GM21381 (cell line): ENCODE results near the gene ZMYND11.

ENCODE experiments used
- ATAC-seq: cut with Tn5 transposase; IDR thresholded peaks from one replicate; pipeline ENCODE4 v1.9.1; 2021; ENCODE audit warnings: mild to moderate bottlenecking, moderate library complexity; ENCODE audit not compliant: unreplicated experiment

Gene ZMYND11

GRCh38 chr10:135132-135600, at the start of gene ZMYND11:
Gene ZMYND11, plus strand, starts transcription at chr10:135455. Its CDS starts 44,558 bp downstream, at chr10:180013.
- peak; percentile 45 for ATAC-seq

DNA sequence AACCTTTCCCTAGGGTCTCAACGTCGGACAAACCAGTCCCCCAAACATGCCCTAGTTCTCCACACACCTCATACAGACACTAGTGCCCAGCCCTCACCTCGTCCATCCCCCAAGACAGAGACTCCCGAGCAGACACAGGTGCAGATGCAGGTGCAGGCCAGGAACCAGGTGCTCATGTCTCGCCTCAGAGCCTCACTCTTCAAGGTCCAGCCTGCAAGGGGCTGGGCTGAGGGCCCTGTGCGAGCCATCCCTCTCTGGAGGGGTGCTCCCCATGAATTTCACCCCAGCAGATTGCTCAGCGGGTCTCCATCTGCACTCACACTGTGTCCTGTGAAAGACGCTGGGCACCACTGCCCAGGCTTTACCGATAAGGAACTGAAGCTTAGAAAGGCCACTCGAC, 49.2 kb upstream of the ZMYND11 start:
- no peak for ATAC-seq

GRCh38 chr10:87177-88080, 47.8 kb upstream of the ZMYND11 start:
- no peak for ATAC-seq

GRCh38 chr10:88253-88652, 47.0 kb upstream of the ZMYND11 start:
- ATAC-seq = no peak

- ATAC-seq = no peak
Observed at GRCh38 chr10:89248-89647, 46.0 kb upstream of the ZMYND11 start.

GRCh38 chr10:90161-90560, 45.1 kb upstream of the ZMYND11 start:
- no peak for ATAC-seq

GRCh38 chr10:91313-91712, 43.9 kb upstream of the ZMYND11 start:
- ATAC-seq = no peak

- no peak for ATAC-seq
Observed at GRCh38 chr10:92153-92552, 43.1 kb upstream of the ZMYND11 start.

DNA sequence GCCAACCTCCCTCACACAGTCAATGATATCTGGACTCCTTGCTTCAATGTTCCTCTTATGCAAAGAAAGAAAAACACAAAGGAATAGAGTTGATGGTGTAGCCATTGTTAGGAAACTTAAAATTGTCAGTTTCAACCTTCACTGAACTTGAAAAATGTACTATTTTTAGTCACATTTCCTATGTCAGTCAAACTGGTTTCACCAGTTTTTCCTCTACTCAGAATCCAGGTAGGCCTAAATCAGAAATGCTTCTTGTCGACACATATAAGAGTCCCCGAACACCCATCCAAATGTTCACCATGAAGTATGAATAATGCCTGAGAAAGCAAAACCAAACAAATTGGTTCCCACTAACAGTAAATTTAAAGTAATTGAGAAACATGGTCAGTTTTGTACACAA, 42.4 kb upstream of the ZMYND11 start:
- ATAC-seq = no peak

- no peak for ATAC-seq
Observed at GRCh38 chr10:94613-95012, 40.6 kb upstream of the ZMYND11 start.

DNA sequence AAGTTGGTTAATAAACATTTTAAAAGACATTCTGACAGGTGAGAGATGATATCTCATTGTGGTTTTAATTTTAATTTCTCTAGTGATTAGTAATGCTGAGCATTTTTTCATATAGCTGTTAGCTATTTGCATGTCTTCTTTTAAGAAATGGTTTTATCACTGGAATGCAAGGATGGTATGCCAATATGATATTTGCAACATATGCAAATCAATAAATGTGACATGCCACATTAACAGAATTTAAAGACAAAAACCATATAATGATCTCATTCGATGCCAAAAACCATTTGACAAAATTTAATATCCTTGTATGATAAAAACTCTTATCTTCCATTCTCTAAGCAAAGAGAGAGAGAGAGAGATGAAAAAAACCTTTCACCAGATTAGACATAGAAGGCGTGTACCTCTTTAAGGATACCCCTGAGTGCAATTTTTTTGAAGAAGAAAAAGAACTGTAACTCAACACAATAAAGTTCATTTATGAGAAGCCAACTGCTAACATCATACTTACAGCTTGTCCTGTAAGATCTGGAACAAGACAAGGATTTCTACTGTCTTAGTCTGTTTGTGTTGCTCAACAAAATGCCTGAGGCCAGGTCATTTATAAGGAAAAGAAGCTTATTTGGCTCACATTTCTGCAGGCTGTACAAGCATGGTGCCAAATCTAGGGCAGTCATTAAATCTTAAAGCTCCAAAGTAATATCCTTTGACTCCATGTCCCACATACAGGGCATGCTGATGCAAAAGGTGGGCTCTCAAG, 39.7 kb upstream of the ZMYND11 start:
- ATAC-seq = no peak

- no peak for ATAC-seq
Observed at GRCh38 chr10:96466-96865, 38.8 kb upstream of the ZMYND11 start.

GRCh38 chr10:104416-104815, 30.8 kb upstream of the ZMYND11 start:
- ATAC-seq = no peak

- ATAC-seq = no peak
Observed at GRCh38 chr10:104862-105565, 30.2 kb upstream of the ZMYND11 start.

GRCh38 chr10:105806-106205, 29.4 kb upstream of the ZMYND11 start:
- no peak for ATAC-seq

DNA sequence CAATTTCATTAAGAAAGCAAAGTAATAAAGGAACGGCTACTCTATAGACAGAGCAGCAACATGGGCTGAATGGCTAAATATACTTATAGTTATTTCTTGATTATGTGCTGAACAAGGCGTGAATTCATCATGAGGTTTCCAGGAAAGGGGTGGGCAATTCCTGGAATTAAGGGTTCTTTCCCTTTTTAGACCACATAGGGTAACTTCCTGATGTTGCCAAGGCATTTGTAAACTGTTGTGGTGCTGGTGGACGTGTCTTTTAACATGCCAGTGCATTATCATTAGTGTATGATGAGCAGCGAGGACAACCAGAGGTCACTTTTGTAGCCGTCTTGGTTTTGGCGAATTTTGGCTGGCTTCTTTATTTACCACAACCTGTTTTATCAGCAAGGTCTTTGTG, 28.5 kb upstream of the ZMYND11 start:
- no peak for ATAC-seq

- no peak for ATAC-seq
Observed at GRCh38 chr10:112246-112645, 23.0 kb upstream of the ZMYND11 start.

DNA sequence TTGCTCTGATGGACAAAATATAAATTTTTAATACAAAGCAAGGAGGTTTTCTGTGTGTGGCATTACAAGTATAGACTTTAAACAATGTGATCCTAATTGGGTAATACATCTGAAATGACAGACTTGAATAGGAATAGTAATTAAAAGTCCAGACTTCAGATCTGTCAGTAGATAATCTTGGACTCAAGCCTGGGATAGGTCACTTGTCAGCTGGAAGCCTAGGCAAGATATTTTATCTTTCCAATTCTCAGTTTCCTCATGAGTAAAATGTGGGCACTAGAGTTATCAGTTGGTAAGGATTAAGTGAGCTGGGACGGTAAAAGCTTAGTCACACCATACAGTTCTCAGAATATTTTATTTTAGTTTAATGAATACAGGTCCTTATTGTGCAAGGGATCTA, 10.4 kb upstream of the ZMYND11 start:
- ATAC-seq = no peak

- ATAC-seq = peak; percentile 91
Observed at GRCh38 chr10:127612-128432, 7.4 kb upstream of the ZMYND11 start.

DNA sequence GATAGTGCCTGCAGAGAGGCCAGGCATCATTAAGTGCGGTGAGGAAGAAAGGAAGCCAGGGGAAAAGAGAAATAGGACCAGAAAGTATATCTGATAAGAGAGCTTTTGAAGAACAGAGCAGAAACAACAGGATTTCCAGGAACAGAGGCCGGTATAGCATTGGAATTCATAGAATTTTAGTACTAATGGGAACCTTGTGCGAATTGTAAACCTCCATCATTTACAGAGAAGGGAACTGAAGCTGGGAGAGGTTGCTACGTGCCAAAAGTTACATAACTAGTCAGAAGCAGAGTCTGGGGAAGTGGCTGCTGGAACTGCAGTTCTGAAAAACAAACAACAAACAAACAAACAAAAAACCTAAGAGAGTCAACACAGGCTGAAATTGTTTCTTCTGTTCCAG, 5.4 kb upstream of the ZMYND11 start:
- no peak for ATAC-seq
